HG03565 (cell line): ENCODE measurements around the gene TLE3.

Experiments
- ATAC-seq: cut with Tn5 transposase; IDR thresholded peaks from one replicate; pipeline ENCODE4 v1.9.1; 2021; ENCODE audit warnings: mild to moderate bottlenecking, moderate library complexity; ENCODE audit not compliant: unreplicated experiment

TLE3 gene

DNA sequence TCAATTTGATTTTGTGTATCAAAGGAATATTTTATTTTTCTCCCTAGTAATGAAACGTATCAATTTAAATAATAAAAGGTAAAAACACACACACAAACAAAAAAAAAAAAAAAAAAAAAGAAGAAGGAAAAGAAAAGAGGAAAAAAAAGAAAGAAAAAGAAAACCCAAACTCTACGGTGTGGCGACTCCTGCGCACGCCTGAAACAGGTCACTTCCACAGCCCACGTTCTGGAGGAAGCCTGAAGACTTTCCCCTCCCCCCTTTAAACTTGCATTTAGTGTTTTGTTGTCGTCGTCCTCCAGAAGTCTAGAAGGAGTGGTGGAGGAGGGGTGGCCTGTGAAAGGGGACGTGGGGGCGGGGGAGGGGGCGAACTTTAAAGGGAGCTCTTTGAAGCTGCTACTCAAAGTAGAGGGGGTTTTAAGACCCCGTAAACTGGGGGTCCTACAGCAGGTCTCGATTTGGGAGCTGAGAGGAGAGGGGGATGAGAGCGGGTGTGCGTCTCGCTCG, 2.3 kb upstream of the TLE3 start:
- ATAC-seq, result no peak

DNA sequence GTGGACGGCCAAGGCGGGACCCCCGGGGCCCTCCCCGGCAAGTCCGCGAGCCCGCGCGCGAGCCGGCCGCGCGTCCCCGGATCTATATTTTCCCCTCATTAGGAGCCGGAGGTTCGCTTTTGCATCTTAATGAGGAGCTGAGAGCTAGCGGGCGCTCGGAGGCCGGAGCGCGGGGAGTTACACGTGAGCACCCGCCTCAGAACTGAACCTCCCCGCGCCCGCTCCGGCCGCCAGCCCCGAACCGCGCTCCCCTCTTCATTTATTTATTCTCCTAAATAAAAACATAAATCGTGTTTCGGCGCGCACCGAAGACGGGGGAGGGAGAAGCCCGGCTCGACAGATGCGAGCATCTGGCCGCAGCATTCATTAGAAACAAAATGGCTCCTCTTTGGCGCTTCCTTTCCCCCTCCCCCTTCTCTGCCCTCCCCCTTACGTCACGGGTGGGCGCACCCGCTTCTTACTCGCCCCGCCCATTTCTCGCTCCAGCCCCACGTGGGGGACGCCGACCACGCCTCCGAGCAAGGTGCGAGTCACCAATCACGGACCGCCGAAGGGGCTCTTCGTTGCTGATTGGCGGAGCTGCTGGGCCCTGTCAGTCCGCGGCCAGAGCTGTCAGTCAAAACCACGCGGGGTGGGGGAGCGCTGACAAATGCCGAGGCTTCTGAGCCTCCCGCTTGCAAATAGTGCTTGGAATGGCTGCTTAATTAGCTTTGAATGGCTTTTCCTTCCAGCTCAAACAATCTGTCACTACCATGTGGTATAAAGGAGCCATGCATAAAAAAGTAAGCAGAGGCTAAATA, 1.6 kb upstream of the TLE3 start:
- ATAC-seq, result peak; percentile 53

DNA sequence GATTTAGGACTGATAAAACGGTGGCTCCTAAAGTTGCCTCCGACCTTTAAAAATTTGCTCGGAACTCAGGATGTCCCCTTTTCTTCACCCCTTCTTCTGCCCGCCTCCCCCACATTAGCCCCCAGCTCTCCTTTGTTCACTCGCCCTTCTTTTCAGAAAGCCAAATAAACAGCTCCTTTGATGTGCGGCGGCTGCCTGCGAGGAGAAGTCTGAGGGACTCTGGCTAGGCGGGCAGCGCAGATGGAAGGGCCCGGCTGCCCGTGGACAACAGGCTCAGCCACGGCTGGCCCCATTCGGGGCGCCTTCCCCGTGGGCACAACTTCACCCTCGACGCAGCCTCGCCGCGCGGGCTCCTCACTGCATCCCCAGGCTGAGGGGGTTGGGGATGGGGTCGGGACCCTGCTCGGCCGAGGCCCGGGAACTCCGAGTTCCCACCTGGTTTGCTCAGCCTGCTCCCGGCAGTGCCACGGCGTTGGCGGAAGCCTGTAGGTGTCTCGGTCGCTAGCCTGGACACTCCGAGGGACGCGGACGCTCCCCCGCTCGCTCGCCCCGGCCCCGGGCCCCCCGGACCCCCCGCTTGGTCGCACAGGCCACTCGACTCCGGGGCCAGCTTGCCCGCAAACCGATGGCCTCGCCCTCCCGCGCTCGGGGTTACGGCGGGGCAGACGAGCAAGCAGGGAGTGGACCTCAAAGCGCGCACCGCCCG, 897 bp upstream of the TLE3 start:
- ATAC-seq, result no peak

DNA sequence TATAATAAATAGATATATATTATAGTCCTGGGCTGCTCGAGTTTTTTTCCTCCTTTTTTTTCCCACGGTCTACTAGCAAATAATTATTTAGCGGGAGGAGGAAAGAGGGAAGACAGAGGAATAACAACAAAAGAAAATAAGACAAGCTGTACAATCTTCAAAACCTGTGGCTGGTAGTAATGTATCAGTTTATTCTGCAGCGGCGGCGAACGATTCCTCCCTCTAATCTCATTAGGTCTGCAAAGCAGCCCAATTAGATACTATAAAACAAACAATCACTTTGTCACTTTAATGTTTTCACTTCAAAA, 390 bp upstream of the TLE3 start:
- ATAC-seq, result no peak

DNA sequence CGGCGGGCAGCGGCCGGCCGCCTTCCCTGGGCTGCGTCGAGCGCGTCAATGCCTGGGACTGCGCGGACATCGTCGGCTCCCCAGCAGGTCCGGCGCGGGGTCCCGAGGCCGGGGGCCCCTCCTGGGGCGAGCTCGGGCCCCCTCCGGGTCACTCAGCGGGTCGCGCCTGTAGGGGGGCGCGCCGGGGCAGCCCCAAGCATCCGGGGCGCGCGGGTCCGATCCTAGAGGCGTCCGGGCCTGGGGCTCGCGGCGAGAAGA, 725 bp downstream of the TLE3 start:
- no peak for ATAC-seq

DNA sequence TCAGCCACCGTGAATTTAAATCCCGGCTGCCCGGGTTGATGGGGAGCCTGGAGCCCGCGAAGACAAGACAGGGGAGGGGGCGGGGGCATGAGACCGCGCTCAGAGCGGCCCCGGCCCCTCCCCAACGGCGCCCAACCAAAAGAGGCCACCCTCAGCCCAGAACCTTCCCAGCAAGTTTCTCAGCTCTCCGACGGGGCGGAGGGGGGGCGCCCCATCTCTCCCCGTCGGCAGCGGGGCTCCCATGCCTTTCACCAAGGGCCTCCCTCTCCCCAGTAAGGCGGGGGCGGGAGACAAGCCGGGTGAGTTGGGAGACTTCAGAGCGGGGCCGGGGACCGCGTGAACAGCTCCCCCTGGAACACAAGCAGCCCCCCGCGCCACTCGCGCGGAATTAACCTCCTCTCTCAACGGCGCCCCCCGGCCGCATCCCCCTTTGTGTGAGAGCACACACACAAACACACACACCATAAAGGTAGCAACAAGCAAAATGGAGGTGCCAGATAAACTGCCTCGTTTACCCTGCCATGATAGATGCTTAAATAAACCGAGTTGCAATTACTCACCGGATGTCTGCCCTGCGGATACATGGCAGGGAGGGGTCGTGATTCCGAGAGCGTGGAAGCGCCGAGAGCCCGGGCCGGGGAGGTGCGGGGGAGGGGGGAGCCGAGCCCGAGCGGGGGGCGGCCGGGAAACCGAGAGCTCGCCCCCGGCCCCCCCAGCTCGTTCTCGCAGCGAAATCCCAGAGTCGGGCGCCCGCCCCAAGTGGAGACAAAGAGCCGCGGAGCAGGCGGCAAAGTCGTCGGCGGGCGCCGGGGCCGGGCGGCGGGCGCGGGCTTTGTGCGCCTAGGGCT, 1.3 kb downstream of the TLE3 start:
- no peak for ATAC-seq

DNA sequence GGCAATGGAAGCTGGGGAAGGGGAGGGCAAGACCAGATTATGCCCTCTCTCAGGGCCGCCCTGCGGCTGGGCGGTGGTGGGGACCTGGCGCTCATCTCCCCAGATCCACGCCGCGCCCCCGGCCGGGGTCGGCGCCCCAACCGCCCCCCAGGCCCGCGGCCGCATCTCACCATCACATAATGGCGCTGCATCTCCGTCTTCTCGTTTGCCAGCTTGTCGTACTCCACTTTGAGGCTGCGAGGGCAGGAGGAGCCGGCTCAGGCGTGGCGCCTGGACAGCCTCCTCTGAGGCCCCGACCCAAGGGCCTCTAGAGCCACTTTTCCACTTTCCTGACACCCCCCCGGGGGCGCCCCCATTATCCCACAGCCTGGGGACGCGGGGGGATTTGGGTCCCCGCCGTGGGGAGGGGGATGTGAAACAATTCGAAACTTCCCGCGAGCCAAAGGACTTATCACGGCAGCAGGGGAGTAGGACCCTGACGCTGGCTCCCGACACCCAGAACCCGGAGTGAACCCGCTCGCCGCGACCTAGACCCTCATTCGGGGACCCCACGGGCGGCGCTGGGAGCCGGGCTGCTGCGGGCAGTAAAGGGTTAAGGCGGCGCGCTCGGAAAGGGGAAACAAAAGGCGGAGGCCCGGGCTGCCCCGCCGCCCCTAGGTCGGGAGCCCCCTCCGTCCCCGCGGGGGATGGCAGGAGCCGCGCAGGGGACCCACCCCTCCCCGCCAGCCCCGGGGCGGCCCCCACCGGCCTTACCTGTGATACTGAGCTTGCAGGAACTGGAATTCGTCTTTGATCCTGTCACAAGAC, 2.1 kb downstream of the TLE3 start:
- no peak for ATAC-seq

DNA sequence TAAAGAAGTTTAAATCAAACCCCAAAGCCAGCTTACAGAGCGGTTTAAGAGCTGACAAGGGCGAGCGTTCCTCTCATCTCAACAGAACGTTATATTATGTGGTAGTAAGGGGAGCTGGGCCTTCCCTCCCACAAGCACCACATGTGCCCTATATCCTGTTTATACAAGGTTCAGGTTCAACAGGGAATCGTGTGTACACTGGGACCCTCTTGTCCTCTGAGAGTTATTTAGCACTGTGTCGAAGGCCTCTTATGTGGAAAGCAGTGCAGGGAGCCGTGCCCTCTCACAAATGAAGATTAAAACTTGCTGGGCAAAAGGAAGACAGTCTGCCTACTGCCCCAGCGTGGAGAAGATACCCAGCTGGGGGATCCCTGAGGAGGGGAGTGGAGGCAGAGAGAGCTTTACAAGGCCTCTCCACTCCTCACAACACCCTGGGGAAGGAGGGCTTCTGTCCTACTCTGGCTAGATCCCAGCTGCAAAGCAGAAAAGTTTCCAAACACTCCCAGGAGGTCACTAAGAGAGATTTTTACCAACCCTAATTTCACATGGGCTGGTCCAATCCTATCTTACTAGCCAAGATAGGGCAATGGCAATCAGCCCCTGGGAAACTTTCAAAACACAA, 2.9 kb downstream of the TLE3 start:
- no peak for ATAC-seq

DNA sequence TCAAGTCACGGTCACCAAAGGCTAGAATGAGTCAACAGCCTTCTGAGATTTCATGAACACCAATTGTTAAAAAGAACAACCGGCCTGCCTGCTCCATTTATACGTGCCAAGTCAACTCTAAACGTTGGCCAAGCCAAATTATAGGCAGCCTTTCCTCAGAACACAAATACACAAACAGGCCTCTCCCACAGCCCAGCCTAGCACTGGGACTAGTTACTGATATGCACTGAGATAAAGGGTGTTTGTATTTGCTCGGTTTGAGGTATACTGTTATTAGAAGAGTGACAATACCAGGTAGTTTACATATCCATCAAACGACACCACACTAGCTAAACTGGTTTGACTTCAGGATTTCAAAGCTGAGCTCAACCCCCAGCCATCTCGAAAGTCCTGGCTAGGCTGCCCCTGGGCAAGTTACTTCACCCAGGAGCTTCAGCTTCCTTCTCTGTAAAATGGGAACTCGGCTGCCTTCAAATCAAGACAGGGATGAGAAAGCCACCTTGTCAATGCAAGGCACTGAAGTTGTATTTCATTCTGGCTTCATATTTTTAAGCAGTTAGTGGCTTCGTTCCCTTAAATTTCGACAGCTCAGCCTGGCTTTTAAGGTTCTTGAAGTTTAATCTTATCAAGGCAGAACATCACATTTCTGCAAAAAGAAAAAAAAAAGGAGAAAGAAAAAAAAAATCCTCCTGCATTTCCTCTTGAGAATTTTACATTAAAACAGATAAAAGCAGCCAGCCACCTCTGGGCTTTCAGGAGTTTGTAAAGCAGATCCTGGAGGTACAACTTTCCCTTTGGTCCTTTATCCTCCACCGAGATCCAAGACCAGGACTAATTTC, 4.0 kb downstream of the TLE3 start:
- no peak for ATAC-seq

DNA sequence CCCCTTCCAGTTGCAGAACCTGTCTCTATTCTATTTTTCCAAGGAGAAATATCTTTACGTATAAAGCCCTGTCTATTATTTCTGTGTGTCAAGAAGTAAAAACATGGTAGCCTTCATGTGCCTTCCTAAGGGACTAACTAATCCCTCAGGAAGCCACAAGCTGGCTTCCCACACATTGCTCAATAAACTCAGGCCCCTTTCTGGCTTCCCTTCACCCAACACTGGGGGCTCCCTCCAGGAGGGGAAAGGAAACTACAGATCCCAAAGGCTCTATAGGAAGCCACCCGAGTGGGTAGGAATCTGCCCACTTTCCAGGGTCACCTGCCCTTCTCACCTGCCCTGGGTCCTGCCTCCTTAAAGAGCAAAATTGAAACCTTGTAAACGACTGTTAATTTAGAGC, 4.6 kb downstream of the TLE3 start:
- ATAC-seq, result no peak

DNA sequence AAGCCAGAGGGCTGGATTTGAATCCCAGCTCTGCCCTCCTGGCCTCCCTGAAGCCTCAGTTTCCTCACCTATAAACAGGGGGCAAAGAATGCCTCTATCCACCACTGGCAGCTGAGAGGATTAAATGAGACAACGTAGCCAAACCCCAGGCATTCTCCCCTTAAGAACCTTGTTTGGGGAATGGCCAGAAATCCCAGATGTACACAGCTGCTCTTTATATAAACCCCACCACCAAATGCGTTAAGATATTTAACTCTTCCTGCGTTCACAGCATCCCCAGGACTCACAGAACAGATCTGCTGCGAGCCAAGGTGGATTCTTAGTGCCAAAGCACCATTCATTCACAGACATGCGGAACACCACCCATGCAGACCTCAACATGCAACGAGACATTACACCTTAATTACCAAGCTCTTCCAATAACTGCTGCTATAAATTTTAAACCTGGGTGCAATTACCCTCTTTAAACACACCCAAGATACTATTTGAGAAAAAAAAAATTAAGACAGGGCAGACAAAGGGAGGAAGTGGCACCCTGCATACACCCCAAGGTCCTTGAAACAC, 5.2 kb downstream of the TLE3 start:
- no peak for ATAC-seq

DNA sequence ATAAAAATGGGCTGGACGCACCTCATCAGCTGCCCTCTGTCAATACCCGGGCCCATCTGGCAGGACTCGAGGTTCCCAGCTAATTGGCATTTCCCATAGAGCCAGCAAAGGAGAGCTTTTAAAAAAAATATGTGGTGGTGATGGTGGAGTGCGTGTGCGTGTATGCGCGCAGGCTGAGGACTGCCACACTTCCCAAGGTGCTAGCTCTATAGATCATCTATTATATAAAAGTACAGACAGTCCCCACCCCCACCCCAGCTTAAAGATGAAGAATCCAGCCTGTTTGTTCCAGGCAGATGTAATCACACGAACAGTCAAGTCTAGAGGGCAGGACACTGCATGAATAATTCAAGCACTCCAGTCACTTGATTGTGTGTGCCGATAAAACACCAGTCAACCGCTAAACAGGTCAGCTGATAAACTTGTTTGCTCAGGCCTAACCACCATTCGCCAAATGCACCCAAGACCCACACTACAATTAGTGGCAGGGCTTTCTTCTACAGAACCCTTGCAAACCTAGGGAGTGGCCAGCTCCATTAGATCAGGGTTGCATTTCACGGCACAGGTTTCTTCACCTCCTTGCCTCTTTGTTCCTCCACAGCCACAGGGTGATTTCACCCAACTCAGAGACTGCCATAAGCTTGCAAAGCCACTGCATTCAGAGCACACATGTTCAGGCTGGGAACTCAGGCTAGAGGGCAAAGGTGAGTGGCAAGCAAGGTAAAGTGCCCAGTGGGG, 5.8 kb downstream of the TLE3 start:
- ATAC-seq, result no peak

DNA sequence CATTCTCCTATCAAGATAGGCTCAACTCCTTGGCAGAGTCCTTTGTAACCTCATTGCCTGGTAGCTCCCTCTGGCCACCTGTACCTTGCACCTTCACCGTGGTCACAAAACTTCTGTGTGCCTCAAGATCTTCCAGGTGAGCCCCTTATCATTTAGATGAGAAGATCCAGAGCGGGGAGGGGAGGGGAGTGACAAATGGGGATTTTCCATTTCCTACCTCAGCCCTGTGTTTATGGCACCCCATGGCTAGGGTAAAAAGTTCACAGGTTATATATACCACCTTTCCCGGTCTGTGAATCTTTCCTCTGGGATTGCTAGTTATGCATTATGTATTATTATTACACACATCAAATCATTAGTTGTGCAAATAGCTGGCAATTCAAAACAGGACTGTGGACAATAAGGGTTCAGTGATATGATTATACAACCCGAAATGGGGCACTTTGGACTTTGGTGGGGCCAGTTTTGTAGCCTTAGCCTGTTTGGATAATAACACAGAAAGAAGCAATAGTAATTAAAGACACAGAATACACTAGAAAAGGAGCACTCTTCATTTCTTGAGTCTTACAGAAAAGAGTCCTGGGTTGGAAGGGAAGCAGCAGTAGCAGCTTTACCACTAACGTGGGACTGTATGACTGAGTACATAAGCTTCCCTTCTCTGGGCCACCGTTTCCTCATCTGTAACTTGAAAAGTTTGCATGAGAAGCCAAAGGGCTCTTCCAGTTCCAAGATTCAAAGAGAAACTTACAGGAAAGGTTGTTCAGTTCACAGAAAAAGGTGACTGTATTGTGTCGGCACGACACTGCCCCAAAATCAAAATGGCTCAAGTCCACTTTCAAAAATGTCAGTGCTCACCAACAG, 7.1 kb downstream of the TLE3 start:
- no peak for ATAC-seq

DNA sequence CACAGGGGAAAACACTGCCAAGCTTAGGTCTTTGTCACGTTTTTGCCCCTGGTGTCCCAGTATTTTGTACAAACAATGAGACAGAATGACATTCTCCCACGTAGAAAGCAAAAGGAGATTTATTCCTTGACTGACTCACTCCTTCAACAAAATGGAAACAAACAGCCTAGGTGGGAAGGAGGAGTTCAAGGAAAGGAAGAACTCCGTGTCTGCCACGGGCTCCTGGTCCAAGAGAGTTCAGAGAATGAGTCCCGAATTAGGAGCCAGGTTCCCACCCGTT, 8.1 kb downstream of the TLE3 start:
- no peak for ATAC-seq

DNA sequence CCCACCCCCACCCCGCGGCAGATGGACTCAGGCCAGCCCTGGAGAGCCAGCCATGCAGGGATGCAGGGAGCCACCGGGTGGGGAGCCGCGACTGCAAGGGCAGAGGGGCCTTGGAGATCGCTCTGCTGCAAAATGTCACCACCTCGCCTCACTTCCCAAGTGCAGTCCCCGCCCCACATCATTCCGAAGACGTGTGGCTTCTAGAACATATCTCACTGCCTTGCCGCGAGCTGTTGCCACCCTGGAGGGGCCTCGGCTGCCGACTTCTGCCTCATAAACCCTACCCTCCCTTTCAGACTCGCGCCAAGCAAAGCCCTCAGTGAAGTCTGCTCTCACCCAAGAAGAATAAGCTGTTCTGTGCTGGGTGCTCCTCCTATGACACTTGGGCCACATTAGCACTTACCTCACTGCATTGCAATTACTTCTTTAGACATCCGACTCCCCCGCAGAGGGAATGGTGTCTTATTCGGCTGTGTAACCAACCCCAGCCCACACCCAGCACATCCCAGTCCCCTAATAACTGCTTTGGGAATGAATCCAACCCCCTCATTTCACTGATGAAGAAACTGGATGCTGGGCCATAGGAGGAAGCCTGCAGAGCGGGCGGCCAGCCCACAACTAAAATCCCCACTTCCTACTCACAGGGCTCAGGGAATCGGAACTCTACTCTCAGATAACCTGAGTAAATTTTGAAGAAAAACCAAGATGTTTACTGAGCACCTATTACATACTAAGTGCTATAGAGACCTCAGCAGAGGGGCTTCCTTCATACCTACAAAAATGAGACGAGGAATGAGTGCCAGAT, 8.6 kb downstream of the TLE3 start:
- ATAC-seq, result no peak

DNA sequence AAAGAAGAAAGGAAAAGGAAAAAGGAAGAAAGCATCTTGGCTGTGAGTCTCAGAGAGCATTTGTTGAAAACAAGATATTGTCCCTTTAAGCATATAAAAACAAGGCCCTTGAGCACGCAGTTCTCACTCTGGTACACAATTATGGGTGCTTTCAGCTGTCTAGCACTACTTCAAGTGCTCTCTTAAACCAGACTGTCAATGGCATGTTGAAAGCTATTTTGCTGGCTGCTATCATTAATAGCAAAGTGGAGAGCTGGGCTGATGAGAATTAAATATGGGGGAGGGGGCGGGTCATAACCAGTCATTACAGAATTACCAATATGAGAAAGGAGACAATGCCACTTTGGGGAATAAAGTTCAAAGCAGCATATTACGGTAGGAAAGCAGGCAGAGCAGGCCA, 9.3 kb downstream of the TLE3 start:
- ATAC-seq, result no peak

DNA sequence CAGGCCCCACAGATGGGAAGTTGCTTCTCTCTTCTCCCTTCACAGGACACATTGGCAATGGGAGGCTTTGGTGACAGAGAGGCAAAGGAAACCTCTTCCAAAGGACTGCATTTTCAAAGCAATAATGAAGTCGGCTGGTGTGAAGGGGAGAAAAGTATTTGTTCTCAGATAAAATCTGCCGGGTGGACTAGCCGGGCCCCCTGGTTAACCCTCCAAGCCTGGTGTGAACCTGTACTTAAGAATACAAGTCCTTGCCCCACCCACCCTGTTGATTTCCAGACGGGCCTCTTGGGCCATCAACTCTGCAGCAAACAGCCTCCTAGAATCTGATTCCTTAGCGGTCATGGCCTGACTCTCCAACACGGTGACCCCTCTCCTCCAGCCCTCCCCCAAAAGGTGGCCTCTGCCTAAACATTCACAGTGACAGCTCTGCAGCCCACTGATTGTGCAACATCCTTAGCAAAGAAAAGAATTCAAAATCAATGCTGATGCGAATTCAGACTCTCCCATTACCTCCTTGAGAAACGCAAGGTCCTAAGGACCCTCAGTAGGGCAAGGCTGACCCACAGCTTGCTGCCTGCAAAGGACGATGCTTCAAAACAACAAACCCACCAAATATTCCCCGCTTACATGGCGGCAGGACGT, 9.9 kb downstream of the TLE3 start:
- ATAC-seq, result no peak
